K562 (cell line): ENCODE data around the gene HEPHL1. TPM values are rescaled to one million over a fixed set of nuclear protein-coding genes. Genes with fewer than 3 reads are reported as not detected.

Experiments used
- ATAC-seq: fragments of 200-7000 bp; cut with Tn5 transposase; 3 replicates; pipeline ENCODE4 v1.9.1; 2020; ENCODE audit warnings: moderate library complexity
- BruUV-seq: library from RNA; stranded (reverse); fragments of 400-500 nt; replicated peaks from 2 replicates; lab custom pipeline; 2021; lab: Mats Ljungman, UMichigan
- CTCF ChIA-PET: fragments of 300-600 bp; formaldehyde crosslinking; extraction: SDS; loops from one replicate; lab custom pipeline; 2021; ENCODE audit warnings: low intra/inter-chr PET ratio; lab: Yijun Ruan, JAX
- POLR2A ChIA-PET: fragments of 300-600, 350-650 bp; sonication (Branson Sonifier 250); formaldehyde crosslinking; extraction: SDS; loops from one replicate; lab custom pipeline; 2021; ENCODE audit warnings: antibody characterized with exemption, inconsistent platforms; lab: Yijun Ruan, JAX
- DNase-seq, 4 experiments: peaks; one replicate each; pipeline versions ENCODE4 v3.0.0 to v3.0.0-alpha.2; 2011 to 2018; ENCODE audit warnings: low spot score in 3 of 4, mixed read lengths in 3 of 4; ENCODE audit errors: extremely low read depth in 1 of 4
- FAIRE-seq: peaks from 2 replicates; lab custom pipeline; 2011; peaks lifted over from hg19 to GRCh38; lab: Jason Lieb, UNC
- H2AFZ ChIP-seq: 2 replicates; pipeline ENCODE4 v1.6.0; 2011; ENCODE audit warnings: low read depth, low read length, control low read depth, inconsistent platforms
- H3K27ac ChIP-seq: fragments of 200-600 bp; 3 replicates; pipeline ENCODE4 v1.8.0; 2011; ENCODE audit warnings: low read depth, mild to moderate bottlenecking, control low read depth, inconsistent platforms, low read length, moderate library complexity, mixed read lengths; ENCODE audit errors: extremely low read depth
- H3K27me3 ChIP-seq, 2 experiments: fragments of 300-600 bp in 1 of 2; 2 replicates in 1 of 2; 3 replicates in 1 of 2; pipeline versions ENCODE4 v1.6.0 to v1.8.0; 2011; ENCODE audit warnings: inconsistent platforms in 2 of 2, low read length in 2 of 2, mild to moderate bottlenecking in 1 of 2, mixed read lengths in 1 of 2, moderate library complexity in 1 of 2; ENCODE audit not compliant: control insufficient read depth in 2 of 2, insufficient read depth in 2 of 2
- H3K36me3 ChIP-seq: fragments of 300-600 bp; 3 replicates; pipeline ENCODE4 v1.8.0; 2011; ENCODE audit warnings: mild to moderate bottlenecking, low read length, inconsistent platforms; ENCODE audit not compliant: control insufficient read depth, insufficient read depth
- H3K4me1 ChIP-seq, 2 experiments: fragments of 200-600 bp in 1 of 2; replicated peaks in 1 of 2; 2 replicates in 1 of 2; 3 replicates in 1 of 2; pipeline versions ENCODE4 v1.5.1 to v1.8.0; 2011; ENCODE audit warnings: inconsistent platforms in 2 of 2, low read length in 2 of 2, mild to moderate bottlenecking in 1 of 2, mixed read lengths in 1 of 2, moderate library complexity in 1 of 2; ENCODE audit not compliant: control insufficient read depth in 2 of 2, insufficient read depth in 2 of 2
- H3K4me2 ChIP-seq: 2 replicates; pipeline ENCODE4 v1.6.1; 2011; ENCODE audit warnings: low read length, control low read depth, inconsistent platforms, mixed read lengths; ENCODE audit not compliant: insufficient read depth
- H3K4me3 ChIP-seq: fragments of 200-600 bp; sonication (generic), shearing (Covaris generic); 2 replicates; pipeline ENCODE4 v1.5.1; 2016; ENCODE audit warnings: control low read depth, inconsistent platforms
- H3K79me2 ChIP-seq: fragments of 200-600 bp; 3 replicates; pipeline ENCODE4 v1.8.0; 2011; ENCODE audit warnings: low read length, inconsistent platforms; ENCODE audit not compliant: control insufficient read depth, insufficient read depth
- H3K9ac ChIP-seq, 2 experiments: 2 replicates each; pipeline versions ENCODE4 v1.6.0 to v1.6.1; 2011; ENCODE audit warnings: low read depth in 2 of 2, low read length in 2 of 2, control low read depth in 1 of 2, inconsistent platforms in 1 of 2, mild to moderate bottlenecking in 1 of 2, mixed read lengths in 1 of 2; ENCODE audit not compliant: insufficient read depth in 1 of 2
- H3K9me1 ChIP-seq: one replicate; pipeline ENCODE4 v1.6.0; 2011; ENCODE audit warnings: inconsistent platforms, mild to moderate bottlenecking, low read length, moderate library complexity; ENCODE audit not compliant: control insufficient read depth, insufficient read depth
- H3K9me3 ChIP-seq: replicated peaks from 2 replicates; pipeline ENCODE4 v1.5.1; 2011; ENCODE audit warnings: low read depth, low read length, inconsistent platforms; ENCODE audit not compliant: control insufficient read depth, insufficient read depth
- H4K20me1 ChIP-seq: replicated peaks from 2 replicates; pipeline ENCODE4 v1.6.1; 2011; ENCODE audit warnings: low read length, inconsistent platforms, mixed read lengths; ENCODE audit not compliant: control insufficient read depth, insufficient read depth
- CTCF ChIP-seq, 3 experiments: IDR thresholded peaks in 2 of 3; conservative IDR thresholded peaks in 1 of 3; 2 replicates each; pipeline ENCODE4 v1.5.1; 2011 to 2012; ENCODE audit warnings: low read length in 3 of 3, mild to moderate bottlenecking in 3 of 3, control low read depth in 2 of 3, improper control_type of control experiment in 1 of 3, inconsistent platforms in 1 of 3, low read depth in 1 of 3, mixed read lengths in 1 of 3, moderate library complexity in 1 of 3; ENCODE audit not compliant: insufficient read depth in 2 of 3
- E2F3 ChIP-seq: fragments of 250-450 bp; sonication (Bioruptor Pico); IDR thresholded peaks from 2 replicates; pipeline ENCODE4 v1.4.0; 2020; ENCODE audit warnings: mild to moderate bottlenecking
- POU5F1 ChIP-seq: fragments of 150-350 bp; IDR thresholded peaks from 2 replicates; pipeline ENCODE4 v1.6.1; 2014; ENCODE audit warnings: borderline replicate concordance, low read length, low read depth, mild to moderate bottlenecking; ENCODE audit not compliant: partially characterized antibody
- PTBP1 ChIP-seq: fragments of 200-400 bp; formaldehyde crosslinking; IDR thresholded peaks from 2 replicates; pipeline ENCODE4 v1.6.1; 2017; ENCODE audit warnings: low read depth, low read length
- RAD21 ChIP-seq, 2 experiments: fragments of 250-450 bp in 1 of 2; fragments of 450-650 bp in 1 of 2; sonication (Bioruptor Pico) in 1 of 2; formaldehyde crosslinking in 1 of 2; IDR thresholded peaks in 1 of 2; conservative IDR thresholded peaks in 1 of 2; 2 replicates each; pipeline versions ENCODE4 v1.4.0 to v1.8.0; 2020 to 2022; ENCODE audit warnings: mild to moderate bottlenecking in 2 of 2, moderate library complexity in 1 of 2
- SMARCC2 ChIP-seq: fragments of 450-650 bp; IDR thresholded peaks from 2 replicates; pipeline ENCODE4 v1.6.1; 2017; ENCODE audit warnings: antibody characterized with exemption, moderate library complexity, mild to moderate bottlenecking, low read depth
- TRIM25 ChIP-seq: fragments of 450-650 bp; IDR thresholded peaks from 2 replicates; pipeline ENCODE4 v1.7.0; 2016; ENCODE audit warnings: borderline replicate concordance
- ZNF121 ChIP-seq: sonication (generic); formaldehyde crosslinking; conservative IDR thresholded peaks from 2 replicates; pipeline ENCODE4 v1.8.0; 2022; ENCODE audit warnings: missing genetic modification reagents
- ZNF583 ChIP-seq: fragments of 250-450 bp; sonication (Bioruptor Pico); IDR thresholded peaks from 2 replicates; pipeline ENCODE4 v1.4.0; 2020
- WGBS: fragments of 100-300 bp; shearing (Covaris generic); methylation state at CpG from one replicate; pipeline ENCODE4 v1.1.6; 2016; ENCODE audit warnings: low coverage, mixed read lengths; ENCODE audit not compliant: insufficient coverage; ENCODE audit errors: missing lambda C conversion rate; 5-methylcytosine and 5-hydroxymethylcytosine counted together
- in situ Hi-C: fragments of 300-500 bp; cut with MboI; formaldehyde crosslinking; loops from 4 replicates; pipeline ENCODE4 v1.15.0; 2018; ENCODE audit warnings: inconsistent platforms, mixed read lengths
- intact Hi-C: fragments of 100-400 bp; cut with micrococcal nuclease; formaldehyde crosslinking; loops from 2 replicates; pipeline ENCODE4 v1.14.2; 2022
- polyA plus RNA-seq, 8 experiments: library from polyadenylated mRNA; depleted of rRNA in 4 of 8; stranded (reverse) in 5 of 8; unstranded in 3 of 8; fragments of >200 nt; fragmentation: Nextera tagmentation in 2 of 8; fragmentation: Illumina TruSeq in 1 of 8; extraction: Ambion mirVana in 2 of 8; extraction: Trizol in 1 of 8; gene quantifications; 2 replicates each; pipeline versions ENCODE4 v1.2.1 to v1.2.3, GENCODE V29; 2011 to 2014; ENCODE audit warnings: inconsistent platforms in 1 of 8, missing spikeins in 1 of 8
- total RNA-seq, 7 experiments: library from RNA; depleted of rRNA in 6 of 7; stranded (reverse); fragments of >200 nt in 6 of 7; fragmentation: Illumina TruSeq in 2 of 7; extraction: Trizol in 2 of 7; gene quantifications; 2 replicates each; pipeline versions ENCODE4 v1.2.1 to v1.2.3, GENCODE V29; 2011 to 2021; ENCODE audit warnings: low replicate concordance in 1 of 7

The HEPHL1 gene
- total and polyA plus RNA-seq, 9 of the 15 experiments (the other 6 are each of a cell fraction or from before 2014, with no cell fraction given) = 0.01 TPM; not detected in 8

DNA sequence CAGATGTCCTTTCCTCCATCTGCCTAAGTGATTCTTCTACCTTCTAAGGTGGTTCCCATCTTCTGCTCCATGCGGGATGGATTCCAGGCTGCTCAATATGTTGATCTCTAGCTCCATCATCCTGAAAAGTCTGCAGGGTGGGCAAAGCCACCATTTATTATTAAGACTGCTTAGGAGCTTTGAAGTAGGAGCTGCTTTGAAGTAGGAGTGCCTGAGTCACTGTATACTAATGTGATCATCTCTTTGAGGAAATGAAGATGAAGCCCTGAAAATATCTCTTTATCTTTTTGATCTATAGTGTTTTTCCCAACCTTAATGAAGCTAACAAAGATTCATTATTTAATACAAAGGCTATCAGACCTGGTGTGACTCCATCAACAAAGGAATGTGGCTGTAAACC lies 13.1 kb downstream of the HEPHL1 start (continued):
- TF ChIP-seq TRIM25 (no peak), ZNF583 (no peak), E2F3 (CRISPR knock-in tag) (no peak), SMARCC2 (no peak), PTBP1 (no peak), ZNF121 (CRISPR knock-in tag) (no peak)

GRCh38 chr11:94036096-94036495 lies 14.9 kb downstream of the HEPHL1 start:
- ATAC-seq (peak; percentile 87), FAIRE-seq (no peak), DNase-seq (peak in 2 of 4 experiments; percentile 4 to 12)
- Histone ChIP-seq H3K9me3 (peaks cover 3% of the 10 kb centered on the region; the same call in 1 of the 2 replicates), H3K9me1 (no peaks in the 10 kb centered on the region), H2AFZ (peak overlapping the region; percentile 65), H3K36me3 (no peaks in the 10 kb centered on the region), H3K4me1 (no peaks in the 10 kb centered on the region; a peak in 1 of 5 replicates), H3K27ac (no peak overlapping the region), H3K4me2 (no peak overlapping the region), H3K27me3 (no peaks in the 10 kb centered on the region), H3K9ac (no peak overlapping the region), H4K20me1 (no peaks in the 10 kb centered on the region), H3K4me3 (no peak overlapping the region), H3K79me2 (no peaks in the 10 kb centered on the region)
- ChIA-PET CTCF (no interaction called here), POLR2A (interaction anchor here (1.5 kb wide), 1 partner anchor 10 kb away, joined by 3 read pairs; no protein-coding TSS in a partner anchor)
- in situ Hi-C loops = no loop called here
- 39% methylated on average over 2 of the region's 2 CpGs for WGBS
- no TSS peak for BruUV-seq
- intact Hi-C loops = no loop called here
- TF ChIP-seq RAD21 (CRISPR knock-in tag; conservative IDR thresholded peaks at IDR 0.05 in 1 of 2, IDR thresholded peaks at IDR 0.05 in 1 of 2) (peak in 1 of 2 experiments; percentile 69; a peak in 2 of 4 replicates), POU5F1 (no peak), CTCF (IDR thresholded peaks at IDR 0.05 in 2 of 3, conservative IDR thresholded peaks at IDR 0.05 in 1 of 3; ENCODE audit: insufficient read depth in 2 of 3, low read depth in 1 of 3, low read length in 3 of 3) (peak; percentile 18 to 28 (median 22); a peak in 3 of 6 replicates)
